ENCODE data around the gene ALK. TPM values are rescaled to one million over a fixed set of nuclear protein-coding genes. Genes with fewer than 3 reads are reported as not detected.

The ALK gene
- total and polyA plus RNA-seq, 12 donors: 0.09 to 1.8 (median 0.53) TPM; not detected in 1

GRCh38 chr2:29281086-29281915 lies 640.1 kb downstream of the ALK start:
- H3K4me1 ChIP-seq (replicated peaks in 1 of 2): peaks cover 0 to 5% of the 10 kb centered on the region in 2 donors
- no peak for TF ChIP-seq POLR2A (IDR thresholded peaks at IDR 0.05)
- TF ChIP-seq CTCF (IDR thresholded peaks at IDR 0.05): no peak
- no peak overlapping the region for H3K4me3 ChIP-seq
- H3K36me3 ChIP-seq (replicated peaks in 1 of 2): no peaks in the 10 kb centered on the region
- 27 to 46% (median 42%) methylated on average over 14 to 15 of the region's 15 CpGs for WGBS, 4 donors
- H3K9me3 ChIP-seq (replicated peaks in 1 of 3): no peaks in the 10 kb centered on the region
- H3K27me3 ChIP-seq: no peaks in the 10 kb centered on the region
- no peak overlapping the region for H3K27ac ChIP-seq
- peak in 6 of 7 donors; percentile 52 to 73 (median 61) for DNase-seq
- intact Hi-C loops (cut with DNase I): no loop called here

GRCh38 chr2:29278966-29279365 lies 642.4 kb downstream of the ALK start:
- H3K4me3 ChIP-seq: no peak overlapping the region
- TF ChIP-seq POLR2A (IDR thresholded peaks at IDR 0.05): no peak
- TF ChIP-seq CTCF (IDR thresholded peaks at IDR 0.05): no peak
- intact Hi-C loops (cut with DNase I): no loop called here
- no peaks in the 10 kb centered on the region for H3K9me3 ChIP-seq (replicated peaks in 1 of 3)
- H3K27ac ChIP-seq: no peak overlapping the region
- H3K27me3 ChIP-seq: no peaks in the 10 kb centered on the region
- peaks cover 0 to 5% of the 10 kb centered on the region in 2 donors for H3K4me1 ChIP-seq (replicated peaks in 1 of 2)
- 81 to 90% (median 86%) methylated on average over 8 to 9 of the region's 9 CpGs for WGBS, 4 donors
- no peaks in the 10 kb centered on the region for H3K36me3 ChIP-seq (replicated peaks in 1 of 2)
- peak in 1 of 7 donors; percentile 37 for DNase-seq

- 52 to 70% (median 59%) methylated on average over 3 of the region's 3 CpGs for WGBS, 4 donors
- no peak overlapping the region for H3K4me3 ChIP-seq
- no peaks in the 10 kb centered on the region for H3K9me3 ChIP-seq (replicated peaks in 1 of 3)
- intact Hi-C loops (cut with DNase I): no loop called here
- DNase-seq: no peak
- H3K36me3 ChIP-seq (replicated peaks in 1 of 2): no peaks in the 10 kb centered on the region
- peaks cover 0 to under 1% of the 10 kb centered on the region in 2 donors for H3K4me1 ChIP-seq (replicated peaks in 1 of 2)
- no peaks in the 10 kb centered on the region for H3K27me3 ChIP-seq
- no peak for TF ChIP-seq CTCF (IDR thresholded peaks at IDR 0.05)
- no peak for TF ChIP-seq POLR2A (IDR thresholded peaks at IDR 0.05)
- no peak overlapping the region for H3K27ac ChIP-seq
These were observed 645.2 kb downstream of the ALK start for GRCh38 chr2:29276151-29276550.

- Histone ChIP-seq H3K4me3 (no peak overlapping the region), H3K9me3 (replicated peaks in 1 of 3) (no peaks in the 10 kb centered on the region), H3K36me3 (replicated peaks in 1 of 2) (no peaks in the 10 kb centered on the region), H3K4me1 (replicated peaks in 1 of 2) (no peaks in the 10 kb centered on the region), H3K27me3 (no peaks in the 10 kb centered on the region), H3K27ac (no peak overlapping the region)
- TF ChIP-seq POLR2A (IDR thresholded peaks at IDR 0.05): no peak
- TF ChIP-seq CTCF (IDR thresholded peaks at IDR 0.05): no peak
- WGBS, 4 donors: 81 to 93% (median 85%) methylated on average over 2 to 4 of the region's 4 CpGs
- DNase-seq: no peak
- intact Hi-C loops (cut with DNase I): no loop called here
These were observed 646.2 kb downstream of the ALK start for GRCh38 chr2:29275186-29275585.
